Hepatocyte (in vitro differentiated cells): ENCODE results near the gene KRR1. TPM values are rescaled to one million over a fixed set of nuclear protein-coding genes. Genes with fewer than 3 reads are reported as not detected.

ENCODE experiments used
- DNase-seq: peaks from one replicate; pipeline ENCODE4 v3.0.0-alpha.2; 2016; ENCODE audit warnings: low spot score
- H2AFZ ChIP-seq: fragments of 200-600 bp; sonication (generic); 2 replicates; pipeline ENCODE4 v1.6.0; 2016; ENCODE audit warnings: antibody characterized with exemption, mild to moderate bottlenecking
- H3K27ac ChIP-seq: fragments of 200-600 bp; sonication (generic); 2 replicates; pipeline ENCODE4 v1.5.1; 2016; ENCODE audit warnings: mild to moderate bottlenecking
- H3K27me3 ChIP-seq: fragments of 200-600 bp; sonication (generic); 2 replicates; pipeline ENCODE4 v1.6.1; 2016
- H3K36me3 ChIP-seq: fragments of 200-600 bp; sonication (generic); replicated peaks from 2 replicates; pipeline ENCODE4 v1.5.1; 2016; ENCODE audit warnings: low read depth; ENCODE audit not compliant: insufficient read depth
- H3K4me1 ChIP-seq: fragments of 200-600 bp; sonication (generic); 2 replicates; pipeline ENCODE4 v1.5.1; 2016; ENCODE audit warnings: mild to moderate bottlenecking, moderate library complexity; ENCODE audit not compliant: insufficient read depth
- H3K4me2 ChIP-seq: fragments of 200-600 bp; sonication (generic); 2 replicates; pipeline ENCODE4 v1.6.0; 2016
- H3K4me3 ChIP-seq: fragments of 200-600 bp; sonication (generic); 2 replicates; pipeline ENCODE4 v1.5.1; 2016; ENCODE audit warnings: mild to moderate bottlenecking
- H3K79me2 ChIP-seq: fragments of 200-600 bp; sonication (generic); 2 replicates; pipeline ENCODE4 v1.6.0; 2017; ENCODE audit warnings: mild to moderate bottlenecking
- H3K9me2 ChIP-seq: fragments of 200-600 bp; sonication (generic); replicated peaks from 2 replicates; pipeline ENCODE4 v1.6.0; 2017; ENCODE audit warnings: mild to moderate bottlenecking; ENCODE audit not compliant: insufficient read depth
- H3K9me3 ChIP-seq: fragments of 200-600 bp; sonication (generic); 2 replicates; pipeline ENCODE4 v1.5.1; 2016; ENCODE audit warnings: low read depth, mild to moderate bottlenecking
- H4K20me1 ChIP-seq: fragments of 200-600 bp; sonication (generic); 2 replicates; pipeline ENCODE4 v1.6.0; 2016; ENCODE audit warnings: mild to moderate bottlenecking; ENCODE audit not compliant: insufficient read depth, poor library complexity, severe bottlenecking
- CTCF ChIP-seq: fragments of 200-600 bp; sonication (generic); IDR thresholded peaks from 2 replicates; pipeline ENCODE4 v1.5.1; 2016; ENCODE audit warnings: antibody characterized with exemption, mild to moderate bottlenecking; ENCODE audit not compliant: poor library complexity
- EZH2 ChIP-seq: fragments of 200-600 bp; sonication (generic); IDR thresholded peaks from 2 replicates; pipeline ENCODE4 v1.6.1; 2016; ENCODE audit warnings: antibody characterized with exemption, mild to moderate bottlenecking, borderline replicate concordance
- EZH2phosphoT487 ChIP-seq: fragments of 200-600 bp; sonication (generic); IDR thresholded peaks from one replicate; pipeline ENCODE4 v1.6.1; 2018; ENCODE audit warnings: antibody characterized with exemption, mild to moderate bottlenecking, low read depth, moderate library complexity; ENCODE audit not compliant: unreplicated experiment, severe bottlenecking
- WGBS: methylation state at CpG from one replicate; pipeline ENCODE4 v1.1.6; 2016; ENCODE audit warnings: low lambda C conversion rate; ENCODE audit errors: missing lambda C conversion rate; 5-methylcytosine and 5-hydroxymethylcytosine counted together
- polyA plus RNA-seq: library from polyadenylated mRNA; unstranded; fragments of >200 nt; fragmentation: Nextera tagmentation; extraction: Ambion mirVana; gene quantifications from 2 replicates; pipeline ENCODE4 v1.2.1, GENCODE V29; 2016
- total RNA-seq: library from RNA; depleted of rRNA; stranded (reverse); fragments of >200 nt; gene quantifications from 2 replicates; pipeline ENCODE4 v1.2.3, GENCODE V29; 2014

KRR1 gene
- total and polyA plus RNA-seq, 2 experiments from 2014 or later = 23.6 to 42.8 TPM

GRCh38 chr12:75556311-75556899 is 45.0 kb upstream of the KRR1 start:
- H3K27me3 ChIP-seq = no peaks in the 10 kb centered on the region
- no peak overlapping the region for H3K27ac ChIP-seq
- no peak overlapping the region for H3K4me2 ChIP-seq
- TF ChIP-seq EZH2 (no peak), CTCF (no peak), EZH2phosphoT487 (no peak)
- no peaks in the 10 kb centered on the region for H3K9me2 ChIP-seq
- 63% methylated on average over 3 of the region's 3 CpGs for WGBS
- H2AFZ ChIP-seq = no peak overlapping the region
- H3K79me2 ChIP-seq = no peaks in the 10 kb centered on the region
- H3K4me1 ChIP-seq = peaks cover 3% of the 10 kb centered on the region
- H3K36me3 ChIP-seq = no peaks in the 10 kb centered on the region
- no peaks in the 10 kb centered on the region for H4K20me1 ChIP-seq
- H3K9me3 ChIP-seq = no peaks in the 10 kb centered on the region
- DNase-seq = no peak
- no peak overlapping the region for H3K4me3 ChIP-seq

- TF ChIP-seq EZH2 (no peak), CTCF (no peak), EZH2phosphoT487 (no peak)
- Histone ChIP-seq H3K27ac (no peak overlapping the region), H3K4me1 (peaks cover 3% of the 10 kb centered on the region), H2AFZ (no peak overlapping the region), H3K4me2 (no peak overlapping the region), H3K79me2 (no peaks in the 10 kb centered on the region), H3K9me2 (no peaks in the 10 kb centered on the region), H3K27me3 (no peaks in the 10 kb centered on the region), H3K4me3 (no peak overlapping the region), H3K9me3 (no peaks in the 10 kb centered on the region), H3K36me3 (no peaks in the 10 kb centered on the region), H4K20me1 (no peaks in the 10 kb centered on the region)
- DNase-seq = no peak
- WGBS = 69% methylated on average over 1 of the region's 1 CpG
These were observed 43.1 kb upstream of the KRR1 start for GRCh38 chr12:75554556-75554880.

DNA sequence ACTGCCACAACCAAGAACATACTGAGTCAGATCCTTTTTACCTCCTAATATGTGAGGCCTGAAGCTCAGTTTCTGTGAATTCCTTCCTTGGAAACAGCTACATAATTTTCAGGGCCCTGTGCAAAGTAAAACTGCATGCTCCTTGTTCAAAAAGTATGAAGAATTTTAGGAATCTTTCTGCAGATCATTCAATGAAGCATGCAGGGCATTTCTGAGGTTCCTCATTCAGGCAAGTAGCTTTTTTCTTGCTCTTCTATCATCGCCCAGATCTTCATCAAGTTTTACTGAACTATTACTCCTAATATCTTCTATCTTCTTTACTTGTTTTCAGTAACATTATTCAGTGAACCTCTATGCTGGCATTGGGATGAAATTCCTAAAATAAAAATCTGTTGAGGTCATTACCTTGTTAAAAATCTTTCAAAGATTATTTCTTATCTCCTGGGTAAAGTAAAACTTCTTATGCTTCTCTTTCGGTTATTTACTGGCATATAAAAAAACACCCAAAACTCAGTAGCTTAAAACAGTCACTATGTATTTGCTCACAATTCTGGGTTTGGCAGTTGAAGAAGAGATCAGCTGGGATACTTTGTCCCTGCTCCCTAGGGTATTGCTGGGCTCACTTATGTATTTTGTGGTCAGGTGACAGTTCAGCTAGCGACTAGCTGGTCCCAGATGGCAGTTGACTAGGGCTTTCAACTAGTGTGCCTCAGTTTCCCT is 42.6 kb upstream of the KRR1 start:
- 59% methylated on average over 3 of the region's 3 CpGs for WGBS
- TF ChIP-seq EZH2phosphoT487 = no peak
- no peak for TF ChIP-seq EZH2
- no peak for TF ChIP-seq CTCF
- Histone ChIP-seq H3K4me3 (no peak overlapping the region), H4K20me1 (no peaks in the 10 kb centered on the region), H3K36me3 (no peaks in the 10 kb centered on the region), H3K9me2 (no peaks in the 10 kb centered on the region), H3K9me3 (no peaks in the 10 kb centered on the region), H3K4me2 (no peak overlapping the region), H3K79me2 (no peaks in the 10 kb centered on the region), H2AFZ (no peak overlapping the region), H3K27ac (no peak overlapping the region), H3K4me1 (peaks cover 3% of the 10 kb centered on the region), H3K27me3 (no peaks in the 10 kb centered on the region)
- DNase-seq = no peak
